HUES6 (cell line): Measurements from ENCODE around the gene P4HA3.
"Not testable (repeated sequence)": the region's sequence is repeated elsewhere in the genome, so short reads cannot be mapped to it uniquely, and the experiment has no call there.

ENCODE experiments used
- H3K27ac ChIP-seq: 2 replicates; pipeline ENCODE4 v1.7.0; 2013; ENCODE audit warnings: low read depth, mild to moderate bottlenecking, low read length, inconsistent platforms
- H3K27me3 ChIP-seq: 2 replicates; pipeline ENCODE4 v1.6.1; 2013; ENCODE audit warnings: low read length; ENCODE audit not compliant: control insufficient read depth, insufficient read depth
- H3K36me3 ChIP-seq: 2 replicates; pipeline ENCODE4 v1.6.1; 2013; ENCODE audit warnings: low read length; ENCODE audit not compliant: control insufficient read depth, insufficient read depth
- H3K4me1 ChIP-seq: 2 replicates; pipeline ENCODE4 v1.6.1; 2013; ENCODE audit warnings: low read length; ENCODE audit not compliant: control insufficient read depth, insufficient read depth
- H3K4me3 ChIP-seq: 2 replicates; pipeline ENCODE4 v1.5.1; 2013; ENCODE audit warnings: low read depth, low read length
- H3K9ac ChIP-seq: one replicate; pipeline ENCODE4 v1.6.1; 2013; ENCODE audit warnings: mild to moderate bottlenecking, low read length
- H3K9me3 ChIP-seq: 2 replicates; pipeline ENCODE4 v1.6.1; 2013; ENCODE audit warnings: low read depth, low read length; ENCODE audit not compliant: control insufficient read depth, insufficient read depth

The P4HA3 gene

DNA sequence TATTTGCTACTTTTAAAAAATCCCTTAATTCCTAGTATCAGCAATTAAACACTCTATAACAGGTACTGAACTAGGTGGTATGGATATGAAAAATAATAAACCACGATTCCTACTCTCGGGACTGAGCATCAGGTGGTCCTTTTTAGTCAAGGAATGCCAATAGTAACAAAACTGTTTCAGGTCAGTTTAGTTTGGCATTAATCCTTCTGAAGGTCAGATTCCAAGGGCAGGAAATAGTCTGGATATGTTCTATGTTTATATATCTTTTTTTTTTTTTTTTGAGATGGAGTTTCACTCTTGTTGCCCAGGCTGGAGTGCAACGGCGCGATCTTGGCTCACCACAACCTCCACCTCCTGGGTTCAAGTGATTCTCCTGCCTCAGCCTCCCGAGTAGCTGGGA, 19.6 kb upstream of the P4HA3 start:
- not testable (repeated sequence) for H3K4me1 ChIP-seq, H3K27ac ChIP-seq, H3K4me3 ChIP-seq, H3K27me3 ChIP-seq, H3K9me3 ChIP-seq, H3K36me3 ChIP-seq, H3K9ac ChIP-seq

DNA sequence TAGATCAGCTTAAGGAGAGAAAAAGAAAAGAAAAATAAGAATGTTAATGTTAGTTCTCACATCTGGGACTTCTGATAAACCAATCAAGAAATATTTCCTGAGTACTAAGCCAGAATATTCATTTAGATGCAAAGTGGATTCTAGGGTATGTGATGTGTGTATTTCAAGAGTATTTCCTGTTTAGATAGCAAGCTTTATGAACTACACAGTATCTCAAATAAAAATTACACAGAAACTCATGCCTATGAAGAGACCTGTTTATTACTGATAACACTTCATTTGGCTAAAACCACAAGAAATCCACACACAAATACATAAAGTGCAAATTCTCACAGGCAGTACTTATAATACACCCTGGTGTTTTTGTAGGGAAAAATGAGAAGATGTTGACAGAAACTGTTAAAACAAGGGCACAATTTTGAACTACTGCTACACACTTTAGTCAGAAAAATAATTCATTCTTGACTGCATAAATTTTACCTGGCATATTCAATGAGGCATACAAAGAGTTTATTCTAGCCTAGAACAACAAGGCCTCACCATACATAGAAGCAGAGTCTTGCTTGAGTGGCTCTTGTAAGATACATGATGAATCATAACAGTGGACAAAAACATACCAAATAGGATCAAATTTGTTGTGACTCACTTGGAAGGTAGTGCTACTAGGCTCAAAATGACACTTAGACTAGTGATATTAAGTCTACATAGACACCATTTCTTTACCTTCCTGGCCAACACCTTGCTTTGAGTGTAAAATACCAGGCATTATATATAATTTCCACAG, 18.8 kb upstream of the P4HA3 start:
- H3K9me3 ChIP-seq, result 0 out of 2 replicates have a peak, but pooled peaks cover 4% of the 10 kb centered on the region
- H3K4me3 ChIP-seq, result no peak overlapping the region
- H3K27me3 ChIP-seq, result no peaks in the 10 kb centered on the region
- H3K36me3 ChIP-seq, result no peaks in the 10 kb centered on the region
- no peak overlapping the region for H3K9ac ChIP-seq
- no peaks in the 10 kb centered on the region for H3K4me1 ChIP-seq
- no peak overlapping the region for H3K27ac ChIP-seq

DNA sequence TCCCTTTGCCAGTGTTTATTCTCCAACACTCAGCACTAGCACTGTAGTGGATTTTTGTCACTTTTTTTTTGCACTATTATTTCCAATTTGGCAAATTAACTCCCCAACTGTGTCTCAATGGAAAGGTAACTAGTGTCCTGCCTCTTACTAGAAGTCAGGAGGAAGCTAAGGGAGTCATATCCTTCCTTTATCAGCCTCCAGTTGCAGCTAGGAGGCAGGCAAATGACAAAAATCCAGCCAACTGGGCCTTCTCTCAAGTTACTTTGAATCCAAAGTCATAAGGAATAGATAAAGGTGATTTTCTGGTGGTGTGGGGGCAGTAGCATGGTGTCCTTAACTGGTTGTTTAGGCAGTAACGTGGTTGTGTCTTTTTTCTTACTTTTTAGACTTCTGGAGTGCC, 15.6 kb upstream of the P4HA3 start:
- Histone ChIP-seq H3K9me3 (0 out of 2 replicates have a peak, but pooled peaks cover 4% of the 10 kb centered on the region), H3K9ac (no peak overlapping the region), H3K4me1 (no peaks in the 10 kb centered on the region), H3K27me3 (no peaks in the 10 kb centered on the region), H3K4me3 (no peak overlapping the region), H3K27ac (no peak overlapping the region), H3K36me3 (no peaks in the 10 kb centered on the region)

DNA sequence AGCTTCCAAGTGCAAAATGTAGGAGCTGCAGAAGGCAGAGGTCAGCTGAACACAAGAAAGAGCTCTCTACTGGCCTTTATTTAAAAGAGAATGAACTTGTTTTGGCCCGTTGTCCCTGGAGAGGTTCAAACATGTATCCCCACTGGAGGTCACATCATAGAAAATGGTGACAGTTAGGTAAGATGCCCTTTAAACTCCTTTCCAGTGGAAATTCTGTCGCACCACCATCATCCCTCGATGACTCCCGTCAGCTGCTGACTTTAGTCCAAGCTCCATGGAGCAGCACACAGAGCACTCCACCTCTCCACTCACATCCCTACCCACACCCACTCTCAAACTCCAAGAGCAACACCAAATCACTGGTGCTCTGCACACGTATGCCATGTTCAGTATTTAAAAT, 15.2 kb upstream of the P4HA3 start:
- H3K27ac ChIP-seq, result no peak overlapping the region
- H3K9me3 ChIP-seq, result 0 out of 2 replicates have a peak, but pooled peaks cover 4% of the 10 kb centered on the region
- H3K4me1 ChIP-seq, result no peaks in the 10 kb centered on the region
- H3K27me3 ChIP-seq, result no peaks in the 10 kb centered on the region
- no peaks in the 10 kb centered on the region for H3K36me3 ChIP-seq
- no peak overlapping the region for H3K9ac ChIP-seq
- H3K4me3 ChIP-seq, result no peak overlapping the region

DNA sequence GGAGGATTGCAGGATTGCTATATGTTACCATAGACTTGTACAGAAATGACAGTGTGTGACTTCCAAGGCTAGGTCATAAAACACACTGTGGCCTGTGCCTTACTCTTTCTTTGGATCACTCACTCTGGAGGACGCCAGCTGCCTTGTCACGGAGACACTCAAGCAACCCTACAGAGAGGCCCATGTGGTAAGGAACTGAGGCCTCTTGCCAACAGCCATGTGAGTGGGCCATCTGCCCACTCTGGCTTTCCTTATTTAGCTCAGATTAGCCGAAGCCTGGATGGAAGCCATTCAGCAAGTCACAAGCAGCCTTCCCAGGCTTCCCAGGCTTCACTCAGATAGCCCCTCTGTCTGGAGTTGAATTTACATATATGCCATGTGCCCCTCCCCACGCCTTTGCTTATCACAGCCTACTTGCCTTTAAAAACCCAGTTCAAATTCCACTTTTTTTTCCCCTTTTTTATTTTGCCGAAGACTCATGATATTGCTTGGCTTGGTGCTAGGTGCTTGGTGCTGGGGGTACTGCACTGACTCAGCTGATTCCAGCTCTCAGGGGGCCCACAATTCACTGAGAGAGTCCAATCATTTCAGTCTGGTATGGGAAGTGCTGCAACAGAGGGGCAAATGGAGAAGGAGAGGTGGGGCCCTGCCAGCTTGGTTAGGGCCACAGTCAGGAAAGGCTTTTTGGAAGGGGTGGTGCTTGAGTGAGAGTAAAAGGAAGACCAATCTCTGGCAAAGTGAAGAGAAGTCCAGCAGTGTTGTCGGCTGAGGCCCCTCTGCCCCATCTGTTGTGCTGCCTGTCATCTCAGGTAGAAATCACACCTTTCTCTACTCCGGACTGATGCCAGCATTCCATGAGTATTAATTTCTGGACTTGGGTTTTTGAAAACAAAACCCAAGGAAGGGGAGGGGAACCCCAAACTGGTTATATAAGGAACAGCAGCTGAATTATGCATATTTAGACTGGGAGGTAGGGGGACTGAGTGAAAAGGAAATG, 14.5 kb upstream of the P4HA3 start:
- Histone ChIP-seq H3K4me3 (no peak overlapping the region), H3K27me3 (no peaks in the 10 kb centered on the region), H3K9me3 (0 out of 2 replicates have a peak, but pooled peaks cover 4% of the 10 kb centered on the region), H3K4me1 (no peaks in the 10 kb centered on the region), H3K27ac (no peak overlapping the region), H3K36me3 (no peaks in the 10 kb centered on the region), H3K9ac (no peak overlapping the region)

DNA sequence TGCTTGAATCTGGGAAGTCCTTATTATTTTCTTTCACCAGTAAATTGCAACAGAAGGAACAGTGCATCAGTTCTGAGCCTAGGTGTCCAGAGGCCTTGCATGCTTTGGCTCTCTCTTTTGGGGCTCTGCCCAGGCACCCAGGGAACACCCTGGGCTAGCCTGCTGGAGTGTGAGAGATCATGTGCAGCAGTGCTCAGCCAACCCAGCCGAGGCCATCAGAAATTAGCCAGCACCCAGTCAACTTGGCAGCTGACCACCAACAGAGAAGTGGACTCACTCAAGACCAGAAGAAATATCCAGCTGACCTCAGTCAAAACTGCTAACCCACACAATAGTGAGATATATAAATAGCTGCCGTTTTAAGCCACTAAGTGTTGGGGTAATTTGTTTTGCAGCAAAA, 11.2 kb upstream of the P4HA3 start:
- no peaks in the 10 kb centered on the region for H3K36me3 ChIP-seq
- H3K27ac ChIP-seq, result no peak overlapping the region
- no peaks in the 10 kb centered on the region for H3K27me3 ChIP-seq
- no peak overlapping the region for H3K4me3 ChIP-seq
- no peaks in the 10 kb centered on the region for H3K4me1 ChIP-seq
- H3K9ac ChIP-seq, result no peak overlapping the region
- no peaks in the 10 kb centered on the region for H3K9me3 ChIP-seq

DNA sequence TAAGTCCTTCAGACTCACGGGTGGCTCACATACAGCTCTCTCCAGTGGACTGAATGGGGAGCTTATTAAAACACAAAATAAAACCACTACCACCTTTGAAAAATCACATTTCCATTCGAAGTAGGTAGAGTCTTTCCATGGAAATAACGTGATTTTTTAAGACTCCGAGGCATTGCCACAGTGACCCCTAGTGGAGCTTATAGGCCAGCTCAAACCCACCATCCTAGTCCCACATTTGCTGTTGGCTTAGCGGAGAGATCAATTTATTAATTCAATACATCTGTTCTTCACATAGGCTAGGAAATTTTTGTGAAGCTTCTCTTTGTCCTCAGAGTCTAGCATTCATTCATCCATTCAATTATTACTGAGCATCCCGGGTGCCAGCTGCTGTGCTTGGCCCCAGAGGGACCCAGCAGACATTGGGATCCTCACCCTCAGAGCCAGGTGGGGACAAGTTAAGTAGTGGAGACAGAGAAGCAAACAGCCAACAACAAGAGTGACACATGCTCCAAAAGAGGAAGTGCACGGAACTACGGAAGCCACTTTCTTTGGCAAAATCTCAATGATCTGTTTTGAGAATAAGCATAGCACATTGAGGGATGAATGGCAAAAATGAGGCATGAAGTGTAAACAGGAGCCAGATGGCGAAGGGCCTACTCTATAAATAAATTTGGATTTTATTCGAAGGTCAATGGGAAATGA, 10.2 kb upstream of the P4HA3 start:
- H3K4me3 ChIP-seq, result no peak overlapping the region
- H3K9me3 ChIP-seq, result 0 out of 2 replicates have a peak, but pooled peaks cover 4% of the 10 kb centered on the region
- no peaks in the 10 kb centered on the region for H3K36me3 ChIP-seq
- H3K27ac ChIP-seq, result no peak overlapping the region
- H3K27me3 ChIP-seq, result no peaks in the 10 kb centered on the region
- H3K4me1 ChIP-seq, result no peaks in the 10 kb centered on the region
- no peak overlapping the region for H3K9ac ChIP-seq

DNA sequence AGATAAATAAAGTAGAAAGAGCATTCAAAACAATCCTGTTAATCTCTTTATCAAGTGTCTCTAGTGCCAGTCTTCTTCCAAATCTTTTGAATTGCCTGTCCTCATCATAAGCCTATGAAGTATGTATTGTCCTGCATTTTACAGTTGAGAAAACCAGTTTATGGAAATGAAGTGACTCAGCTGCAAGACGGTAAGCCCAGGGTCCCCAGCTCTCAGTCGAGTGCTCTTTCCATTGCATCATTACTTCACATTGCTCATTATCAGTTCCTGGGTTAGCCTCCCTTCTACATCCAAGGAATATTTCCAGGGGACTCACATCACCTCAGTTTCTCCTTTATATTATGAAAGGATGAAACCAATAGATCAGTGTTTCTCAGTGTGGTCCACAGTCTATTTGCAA, 9.1 kb upstream of the P4HA3 start:
- H3K27ac ChIP-seq, result no peak overlapping the region

DNA sequence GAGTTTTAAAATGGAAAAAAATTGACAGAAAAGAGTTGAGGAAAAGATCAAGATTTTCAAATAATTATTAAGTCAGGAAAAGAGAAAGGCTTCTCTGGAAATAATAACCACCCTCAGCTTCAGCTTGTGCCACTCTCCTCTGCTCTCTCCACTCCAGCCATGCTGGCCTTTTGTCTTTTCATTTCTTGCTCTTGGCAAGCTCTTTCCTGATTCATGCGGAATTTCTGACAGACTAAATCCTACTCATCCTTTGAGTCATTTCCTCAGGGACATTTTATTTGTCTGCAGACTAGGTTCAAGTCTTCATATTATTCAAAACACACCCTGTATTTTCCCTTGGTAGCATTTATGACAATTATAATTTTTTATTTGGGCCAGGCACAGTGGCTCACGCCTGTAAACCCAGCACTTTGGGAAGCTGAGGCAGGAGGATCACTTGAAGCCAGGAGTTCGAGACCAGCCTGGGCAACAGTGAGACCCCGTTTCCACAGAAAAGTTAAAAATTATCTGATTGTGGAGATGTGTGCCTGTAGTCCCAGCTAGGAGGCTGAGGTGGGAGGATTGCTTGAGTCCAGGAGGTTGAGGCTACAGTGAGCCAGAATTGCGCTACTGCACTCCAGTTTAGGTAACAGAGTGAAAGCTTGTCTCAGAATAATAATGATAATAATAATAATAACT, 7.8 kb upstream of the P4HA3 start:
- Histone ChIP-seq H3K36me3 (no peaks in the 10 kb centered on the region), H3K4me3 (no peak overlapping the region), H3K9ac (no peak overlapping the region), H3K9me3 (0 out of 2 replicates have a peak, but pooled peaks cover 8% of the 10 kb centered on the region), H3K4me1 (no peaks in the 10 kb centered on the region), H3K27me3 (no peaks in the 10 kb centered on the region), H3K27ac (no peak overlapping the region)

More for the DNA sequence above, 9.1 kb upstream of the P4HA3 start:
- Histone ChIP-seq H3K9ac (no peak overlapping the region), H3K9me3 (0 out of 2 replicates have a peak, but pooled peaks cover 8% of the 10 kb centered on the region), H3K4me1 (no peaks in the 10 kb centered on the region), H3K4me3 (no peak overlapping the region), H3K27me3 (no peaks in the 10 kb centered on the region), H3K36me3 (no peaks in the 10 kb centered on the region)

DNA sequence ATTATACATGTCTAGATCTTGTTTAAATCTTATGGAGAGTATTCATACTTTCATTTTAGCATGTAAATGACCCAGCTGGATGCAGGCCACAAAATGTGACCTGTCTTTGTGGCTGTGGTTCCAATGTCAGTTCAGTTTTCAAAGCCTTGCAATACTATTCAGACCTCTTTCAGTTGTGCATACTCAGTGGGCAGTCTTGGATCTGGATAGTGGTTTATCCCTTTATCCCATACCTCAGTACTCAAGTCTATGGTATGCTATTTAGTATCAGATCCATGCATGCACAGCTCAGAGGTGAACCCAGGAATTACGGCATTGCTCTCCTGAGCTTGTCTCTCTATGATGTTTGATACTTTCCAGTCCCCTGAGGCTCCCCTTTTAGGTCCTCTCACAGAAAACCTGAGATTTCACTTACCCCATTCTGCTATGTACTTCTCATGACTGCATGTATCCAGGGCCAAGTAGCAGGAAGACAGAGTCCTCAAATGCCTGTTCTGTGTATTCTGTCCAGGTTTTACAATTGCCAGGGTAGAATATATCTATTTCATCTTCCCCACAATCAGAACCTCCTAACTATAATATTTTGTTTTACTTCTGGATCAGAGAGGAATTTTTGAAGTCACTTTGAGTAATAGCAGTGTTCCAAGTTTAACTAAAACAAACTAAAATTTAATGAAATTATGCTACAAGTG, 6.9 kb upstream of the P4HA3 start:
- Histone ChIP-seq H3K9me3 (0 out of 2 replicates have a peak, but pooled peaks cover 8% of the 10 kb centered on the region), H3K4me1 (no peaks in the 10 kb centered on the region), H3K27ac (no peak overlapping the region), H3K4me3 (no peak overlapping the region), H3K27me3 (peaks cover 5% of the 10 kb centered on the region), H3K36me3 (no peaks in the 10 kb centered on the region), H3K9ac (no peak overlapping the region)
